Vagina (tissue), 2 donors: Measurements from ENCODE around the gene STKLD1. TPM values are rescaled to one million over a fixed set of nuclear protein-coding genes. Genes with fewer than 3 reads are reported as not detected.

Experiments
- DNase-seq, 2 donors: peaks; one replicate each; pipeline ENCODE4 v3.0.0-alpha.2; 2017; ENCODE audit errors: extremely low spot score in 2 of 2
- H3K27ac ChIP-seq: fragments of 200-600 bp; sonication (generic); one replicate; pipeline ENCODE4 v1.5.1; 2019
- H3K27me3 ChIP-seq: fragments of 200-600 bp; sonication (generic); one replicate; pipeline ENCODE4 v1.5.1; 2019
- H3K36me3 ChIP-seq, 2 donors: fragments of 200-600 bp; sonication (generic); one replicate each; pipeline ENCODE4 v1.5.1; 2017 to 2019
- H3K4me1 ChIP-seq: fragments of 200-600 bp; sonication (generic); one replicate; pipeline ENCODE4 v1.5.1; 2019
- H3K4me3 ChIP-seq, 2 donors: fragments of 200-600 bp; sonication (generic); 1 replicate in 1 of 2; 2 replicates in 1 of 2; pipeline ENCODE4 v1.5.1; 2016 to 2019
- H3K9me3 ChIP-seq: fragments of 200-600 bp; sonication (generic); one replicate; pipeline ENCODE4 v1.5.1; 2019
- POLR2A ChIP-seq, 2 donors: fragments of 450-650 bp; IDR thresholded peaks; one replicate each; pipeline ENCODE4 v1.6.1; 2017; ENCODE audit warnings: antibody characterized with exemption in 2 of 2, mild to moderate bottlenecking in 2 of 2, moderate library complexity in 2 of 2
- POLR2AphosphoS5 ChIP-seq, 2 donors: sonication (generic); formaldehyde crosslinking; IDR thresholded peaks; one replicate each; pipeline ENCODE4 v1.9.0; 2017; ENCODE audit warnings: antibody characterized with exemption in 2 of 2, mild to moderate bottlenecking in 2 of 2, low read depth in 1 of 2; ENCODE audit not compliant: insufficient read depth in 1 of 2
- intact Hi-C: fragments of 100-400 bp; cut with DNase I; formaldehyde crosslinking; loops from one replicate; pipeline ENCODE4 v1.15.1; 2023
- total RNA-seq: library from RNA; depleted of rRNA; stranded (reverse); fragments of >200 nt; gene quantifications from one replicate; pipeline ENCODE4 v1.2.3, GENCODE V29; 2016
- TF ChIP-seq, protein P1 (sequence below), 3 experiments: fragments of 450-650 bp in 2 of 3; fragments of 200-600 bp in 1 of 3; sonication (generic) in 1 of 3; IDR thresholded peaks; one replicate each; pipeline ENCODE4 v1.5.1; 2017 to 2019; ENCODE audit warnings: antibody characterized with exemption in 3 of 3, mild to moderate bottlenecking in 2 of 3, moderate library complexity in 2 of 3

STKLD1 gene
- total RNA-seq, 1 donor from 2014 or later: not detected

DNA sequence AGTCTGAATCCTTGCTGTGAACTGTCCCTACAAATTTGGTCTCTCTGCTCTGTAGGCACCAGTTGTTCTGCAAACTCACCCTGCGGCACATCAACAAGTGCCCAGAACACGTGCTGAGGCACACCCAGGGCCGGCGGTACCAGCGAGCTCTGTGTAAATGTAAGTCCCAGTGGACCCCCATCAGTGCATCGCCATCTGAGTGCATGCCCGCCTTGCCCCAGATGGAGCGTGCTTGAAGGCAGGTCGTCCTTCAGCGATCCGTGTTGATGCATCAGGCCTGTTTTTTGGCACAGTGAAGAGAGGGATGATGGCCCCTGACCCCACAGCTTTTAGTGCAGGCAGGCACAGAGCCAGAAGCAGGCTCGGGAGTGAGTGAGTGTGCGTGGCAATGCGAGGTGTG is 18.5 kb upstream of the STKLD1 start:
- DNase-seq: no peak
- Histone ChIP-seq H3K27ac (no peak overlapping the region), H3K4me3 (no peak overlapping the region), H3K9me3 (no peaks in the 10 kb centered on the region), H3K36me3 (peaks cover 0 to 31% of the 10 kb centered on the region in 2 donors), H3K4me1 (peaks cover 45% of the 10 kb centered on the region), H3K27me3 (no peaks in the 10 kb centered on the region)
- intact Hi-C loops: no loop called here
- TF ChIP-seq, protein P1, sequence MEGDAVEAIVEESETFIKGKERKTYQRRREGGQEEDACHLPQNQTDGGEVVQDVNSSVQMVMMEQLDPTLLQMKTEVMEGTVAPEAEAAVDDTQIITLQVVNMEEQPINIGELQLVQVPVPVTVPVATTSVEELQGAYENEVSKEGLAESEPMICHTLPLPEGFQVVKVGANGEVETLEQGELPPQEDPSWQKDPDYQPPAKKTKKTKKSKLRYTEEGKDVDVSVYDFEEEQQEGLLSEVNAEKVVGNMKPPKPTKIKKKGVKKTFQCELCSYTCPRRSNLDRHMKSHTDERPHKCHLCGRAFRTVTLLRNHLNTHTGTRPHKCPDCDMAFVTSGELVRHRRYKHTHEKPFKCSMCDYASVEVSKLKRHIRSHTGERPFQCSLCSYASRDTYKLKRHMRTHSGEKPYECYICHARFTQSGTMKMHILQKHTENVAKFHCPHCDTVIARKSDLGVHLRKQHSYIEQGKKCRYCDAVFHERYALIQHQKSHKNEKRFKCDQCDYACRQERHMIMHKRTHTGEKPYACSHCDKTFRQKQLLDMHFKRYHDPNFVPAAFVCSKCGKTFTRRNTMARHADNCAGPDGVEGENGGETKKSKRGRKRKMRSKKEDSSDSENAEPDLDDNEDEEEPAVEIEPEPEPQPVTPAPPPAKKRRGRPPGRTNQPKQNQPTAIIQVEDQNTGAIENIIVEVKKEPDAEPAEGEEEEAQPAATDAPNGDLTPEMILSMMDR (IDR thresholded peaks at IDR 0.05): no peak
- no peak for TF ChIP-seq POLR2A (IDR thresholded peaks at IDR 0.05)
- TF ChIP-seq POLR2AphosphoS5 (IDR thresholded peaks at IDR 0.05; ENCODE audit: insufficient read depth in 1 of 2, low read depth in 1 of 2): no peak

DNA sequence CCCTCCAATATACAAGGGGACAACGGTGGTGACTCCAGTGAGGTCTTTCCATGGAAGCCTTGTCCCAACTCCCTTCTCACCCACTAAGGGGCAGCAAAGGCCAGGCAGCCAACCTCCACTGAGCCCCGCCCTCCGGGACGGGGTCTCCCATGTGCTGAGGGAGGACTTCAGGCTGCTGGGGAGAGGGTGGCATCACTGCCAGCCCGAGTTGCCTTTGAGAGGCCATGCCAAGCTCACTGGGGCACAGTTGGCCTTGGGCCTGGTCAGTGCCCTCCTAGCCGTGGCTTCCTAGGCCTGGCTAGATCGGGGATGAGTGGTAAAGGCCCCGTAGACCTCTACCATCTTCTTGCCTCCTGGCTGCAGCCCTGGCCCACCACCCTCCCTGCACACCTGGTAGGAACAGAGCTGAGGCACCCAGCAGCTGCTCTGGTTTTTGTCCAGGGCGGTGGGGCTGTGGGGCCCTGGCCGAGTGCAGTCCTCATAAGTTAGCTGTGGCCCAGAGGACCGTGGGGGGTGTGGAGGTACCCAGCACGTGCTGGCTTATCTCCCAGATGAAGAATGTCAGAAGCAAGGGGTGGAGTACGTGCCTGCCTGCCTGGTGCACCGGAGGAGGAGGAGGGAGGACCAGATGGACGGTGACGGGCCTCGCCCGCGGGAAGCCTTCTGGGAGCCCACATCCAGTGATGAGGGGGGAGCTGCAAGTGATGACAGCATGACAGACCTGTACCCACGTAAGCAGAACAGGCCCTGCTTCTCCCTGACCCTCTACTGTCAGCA is 16.6 kb upstream of the STKLD1 start:
- peaks cover 51% of the 10 kb centered on the region for H3K4me1 ChIP-seq
- no peaks in the 10 kb centered on the region for H3K27me3 ChIP-seq
- no peak for DNase-seq
- H3K4me3 ChIP-seq: no peak overlapping the region
- no peak overlapping the region for H3K27ac ChIP-seq
- H3K36me3 ChIP-seq: peaks cover 0 to 46% of the 10 kb centered on the region in 2 donors
- no peaks in the 10 kb centered on the region for H3K9me3 ChIP-seq
- TF ChIP-seq POLR2AphosphoS5 (IDR thresholded peaks at IDR 0.05; ENCODE audit: insufficient read depth in 1 of 2, low read depth in 1 of 2): no peak
- intact Hi-C loops: no loop called here

DNA sequence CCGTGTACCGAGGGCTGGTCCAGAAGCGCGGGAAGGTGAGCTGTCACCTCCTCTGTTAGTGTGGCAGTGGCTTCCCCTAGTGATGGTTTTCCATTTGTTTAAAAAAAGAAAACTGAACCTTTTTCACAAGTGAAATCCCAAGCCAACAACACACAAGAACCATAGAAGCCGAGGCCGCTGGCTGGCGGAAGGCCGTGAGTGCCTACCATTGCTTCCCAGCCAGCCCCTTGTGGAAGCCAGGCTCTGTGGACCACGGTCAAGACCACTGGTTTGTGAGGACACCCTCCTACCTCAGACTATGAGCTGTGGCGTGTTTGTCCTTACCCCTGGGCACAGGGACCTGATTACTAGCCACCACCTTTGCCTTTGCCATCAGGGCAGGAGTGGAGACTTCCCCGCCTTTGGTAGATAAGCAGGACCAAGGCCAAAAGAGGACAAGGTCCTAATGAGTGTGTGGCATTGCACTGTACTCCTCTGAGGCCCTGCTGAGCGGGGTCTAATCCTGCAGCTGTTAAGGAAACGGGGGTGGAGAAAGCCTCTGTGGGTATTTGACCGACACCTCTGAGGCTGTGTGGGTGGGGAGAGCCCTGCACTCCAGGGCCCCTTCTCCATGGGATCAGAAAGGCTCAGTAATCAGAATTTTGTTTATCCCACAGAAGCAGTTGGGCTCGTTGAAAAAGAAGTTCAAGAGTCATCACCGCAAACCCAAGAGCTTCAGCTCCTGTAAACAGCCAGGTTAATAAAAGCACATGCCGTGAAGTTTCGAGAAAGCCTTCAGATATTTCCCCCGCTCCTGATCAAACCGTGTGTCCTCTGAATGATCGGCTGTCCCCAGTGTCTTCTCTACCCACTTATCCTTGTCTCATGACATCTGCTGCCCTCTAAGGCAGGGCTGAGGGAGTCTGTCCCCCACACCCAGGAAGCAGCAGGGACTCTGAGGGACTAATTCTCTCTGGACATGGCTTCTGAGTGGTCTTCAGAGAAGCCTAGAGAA is 15.5 kb upstream of the STKLD1 start:
- Histone ChIP-seq H3K36me3 (peaks cover under 1 to 57% of the 10 kb centered on the region in 2 donors), H3K27ac (no peak overlapping the region), H3K27me3 (no peaks in the 10 kb centered on the region), H3K4me3 (no peak overlapping the region), H3K4me1 (peaks cover 46% of the 10 kb centered on the region), H3K9me3 (no peaks in the 10 kb centered on the region)
- no peak for DNase-seq
- TF ChIP-seq POLR2AphosphoS5 (IDR thresholded peaks at IDR 0.05; ENCODE audit: insufficient read depth in 1 of 2, low read depth in 1 of 2) (no peak), POLR2A (IDR thresholded peaks at IDR 0.05) (no peak)
- TF ChIP-seq, protein P1 (IDR thresholded peaks at IDR 0.05): no peak
- intact Hi-C loops: no loop called here

DNA sequence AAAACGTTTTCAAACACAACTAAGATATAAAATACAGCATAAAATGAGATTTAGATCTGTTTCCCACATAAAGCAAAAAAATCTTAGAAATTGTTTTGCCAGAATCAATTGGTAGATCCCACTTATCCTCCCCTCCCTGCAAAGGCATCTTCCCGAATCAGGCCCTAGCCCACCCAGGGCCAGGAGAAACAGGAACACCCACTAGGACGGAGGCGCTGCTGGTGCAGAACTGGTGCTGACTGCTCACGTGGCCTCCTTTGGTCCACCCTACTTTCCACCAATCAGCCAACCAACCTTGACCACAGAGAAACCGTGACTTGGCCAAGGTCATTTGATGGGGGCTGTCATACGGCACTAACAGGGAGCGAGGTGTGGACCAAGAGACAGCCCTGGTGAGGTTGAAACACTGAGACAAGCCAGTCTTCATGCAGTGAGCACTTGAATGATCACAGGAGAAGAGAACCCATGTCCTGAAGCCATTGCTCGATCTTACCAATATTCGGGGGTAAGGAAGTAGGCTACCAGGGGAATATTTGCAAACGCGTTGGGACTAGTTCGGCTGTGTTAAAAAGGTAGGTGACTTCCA is 14.6 kb upstream of the STKLD1 start:
- peaks cover 44% of the 10 kb centered on the region for H3K4me1 ChIP-seq
- no peaks in the 10 kb centered on the region for H3K9me3 ChIP-seq
- DNase-seq: no peak
- H3K27me3 ChIP-seq: no peaks in the 10 kb centered on the region
- TF ChIP-seq, protein P1 (IDR thresholded peaks at IDR 0.05): no peak
- no peak for TF ChIP-seq POLR2AphosphoS5 (IDR thresholded peaks at IDR 0.05; ENCODE audit: insufficient read depth in 1 of 2, low read depth in 1 of 2)
- TF ChIP-seq POLR2A (IDR thresholded peaks at IDR 0.05): no peak
- intact Hi-C loops: no loop called here
- no peak overlapping the region for H3K27ac ChIP-seq
- H3K4me3 ChIP-seq: no peak overlapping the region
- peaks cover 6 to 66% of the 10 kb centered on the region in 2 donors for H3K36me3 ChIP-seq

DNA sequence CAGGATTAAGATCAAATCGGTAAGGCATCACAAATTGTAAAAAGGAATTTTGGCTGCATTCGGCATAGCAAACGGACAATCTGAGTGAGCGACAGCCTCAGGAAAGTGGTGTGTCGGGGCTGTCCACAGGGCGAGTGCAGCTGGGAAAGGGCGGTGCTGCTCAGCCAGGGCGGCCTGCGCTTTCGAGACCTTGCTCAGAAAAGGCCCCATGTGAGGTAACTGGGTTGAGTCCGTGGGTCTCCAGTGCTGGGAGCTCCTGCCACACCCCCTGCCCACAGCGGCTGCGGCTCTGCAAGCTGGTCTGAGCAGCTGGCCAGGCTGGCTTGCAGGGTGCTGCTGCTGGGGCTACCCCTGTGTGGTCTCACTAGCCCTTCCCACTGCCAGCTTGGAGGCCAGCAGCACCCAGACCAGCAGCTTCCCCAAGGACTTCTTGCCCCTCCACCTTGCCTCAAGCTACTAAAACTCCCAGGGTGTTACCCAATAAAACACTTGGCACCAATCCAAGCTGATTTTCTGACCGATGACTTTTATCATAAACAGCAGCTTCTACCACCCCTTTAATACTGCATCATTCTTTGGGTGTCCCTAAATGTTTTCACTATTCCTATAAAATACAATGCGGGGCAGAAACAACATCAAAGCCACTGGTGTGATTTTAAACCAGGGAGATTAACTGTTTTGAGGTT is 13.7 kb upstream of the STKLD1 start:
- no peak for DNase-seq
- TF ChIP-seq, protein P1 (IDR thresholded peaks at IDR 0.05): no peak
- TF ChIP-seq POLR2AphosphoS5 (IDR thresholded peaks at IDR 0.05; ENCODE audit: insufficient read depth in 1 of 2, low read depth in 1 of 2) (no peak), POLR2A (IDR thresholded peaks at IDR 0.05) (no peak)
- intact Hi-C loops: no loop called here
- Histone ChIP-seq H3K9me3 (no peaks in the 10 kb centered on the region), H3K27ac (no peak overlapping the region), H3K27me3 (no peaks in the 10 kb centered on the region), H3K4me3 (no peak overlapping the region), H3K4me1 (peaks cover 39% of the 10 kb centered on the region), H3K36me3 (peaks cover 6 to 73% of the 10 kb centered on the region in 2 donors)
